NB4 (cell line): ENCODE results near the gene DICER1.

ENCODE experiments used
- DNase-seq: peaks from one replicate; pipeline ENCODE4 v3.0.0; 2010; ENCODE audit warnings: low read depth
- H3K4me3 ChIP-seq: one replicate; pipeline ENCODE4 v1.5.1; 2011; ENCODE audit warnings: mild to moderate bottlenecking, low read depth, low read length, moderate library complexity
- CTCF ChIP-seq: IDR thresholded peaks from one replicate; pipeline ENCODE4 v1.5.1; 2012; ENCODE audit warnings: low read depth, low read length
- MAX ChIP-seq: IDR thresholded peaks from 2 replicates; pipeline ENCODE4 v1.6.1; 2011; ENCODE audit warnings: low read depth, low read length
- MYC ChIP-seq: IDR thresholded peaks from 2 replicates; pipeline ENCODE4 v1.6.1; 2011; ENCODE audit warnings: low read depth, low read length
- POLR2A ChIP-seq: IDR thresholded peaks from 2 replicates; pipeline ENCODE4 v1.6.1; 2011; ENCODE audit warnings: mild to moderate bottlenecking; ENCODE audit not compliant: insufficient read length; ENCODE audit errors: extremely low read depth

The DICER1 gene

GRCh38 chr14:95071649-95072280 lies 85.6 kb downstream of the DICER1 start:
- TF ChIP-seq MAX (no peak), CTCF (no peak), MYC (no peak), POLR2A (no peak)
- no peak for DNase-seq
- no peak overlapping the region for H3K4me3 ChIP-seq

GRCh38 chr14:95070748-95071435 lies 86.4 kb downstream of the DICER1 start:
- DNase-seq: no peak
- no peak for TF ChIP-seq MYC
- no peak for TF ChIP-seq CTCF
- TF ChIP-seq POLR2A: no peak
- no peak for TF ChIP-seq MAX
- no peak overlapping the region for H3K4me3 ChIP-seq

- DNase-seq: no peak
- no peak for TF ChIP-seq POLR2A
- no peak for TF ChIP-seq CTCF
- H3K4me3 ChIP-seq: no peak overlapping the region
Observed at GRCh38 chr14:95069547-95069946, 87.8 kb downstream of the DICER1 start.

- no peak for DNase-seq
- no peak overlapping the region for H3K4me3 ChIP-seq
- no peak for TF ChIP-seq CTCF
- TF ChIP-seq POLR2A: no peak
- TF ChIP-seq MYC: no peak
- TF ChIP-seq MAX: no peak
Observed at GRCh38 chr14:95069018-95069417, 88.3 kb downstream of the DICER1 start.

GRCh38 chr14:95068521-95068920 lies 88.8 kb downstream of the DICER1 start:
- no peak overlapping the region for H3K4me3 ChIP-seq
- no peak for DNase-seq
- TF ChIP-seq MAX (no peak), CTCF (no peak), POLR2A (no peak), MYC (no peak)

- H3K4me3 ChIP-seq: no peak overlapping the region
- no peak for DNase-seq
- TF ChIP-seq MYC: no peak
- no peak for TF ChIP-seq MAX
- TF ChIP-seq CTCF: no peak
- TF ChIP-seq POLR2A: no peak
Observed at GRCh38 chr14:95068080-95068479, 89.2 kb downstream of the DICER1 start.
